GM19463 (cell line): Measurements from ENCODE around the gene LHX5.

Source experiments
- ATAC-seq: cut with Tn5 transposase; IDR thresholded peaks from one replicate; pipeline ENCODE4 v1.9.1; 2021; ENCODE audit warnings: mild to moderate bottlenecking, moderate library complexity; ENCODE audit not compliant: unreplicated experiment

Gene LHX5

GRCh38 chr12:113443030-113443539, 28.6 kb downstream of the LHX5 start:
- ATAC-seq: no peak

- ATAC-seq: no peak
These were observed 30.5 kb downstream of the LHX5 start for GRCh38 chr12:113440947-113441782.

- ATAC-seq: no peak
These were observed 31.3 kb downstream of the LHX5 start for GRCh38 chr12:113440336-113440735.

GRCh38 chr12:113439606-113440030, 32.1 kb downstream of the LHX5 start:
- no peak for ATAC-seq

- no peak for ATAC-seq
These were observed 32.4 kb downstream of the LHX5 start for GRCh38 chr12:113439301-113439597.

GRCh38 chr12:113438523-113439300, 33.0 kb downstream of the LHX5 start:
- ATAC-seq: no peak

GRCh38 chr12:113437729-113438100, 34.0 kb downstream of the LHX5 start:
- no peak for ATAC-seq

- ATAC-seq: no peak
These were observed 34.5 kb downstream of the LHX5 start for GRCh38 chr12:113436993-113437728.

GRCh38 chr12:113436586-113436985, 35.1 kb downstream of the LHX5 start:
- ATAC-seq: no peak

- no peak for ATAC-seq
These were observed 36.3 kb downstream of the LHX5 start for GRCh38 chr12:113435367-113435766.

- ATAC-seq: no peak
These were observed 38.7 kb downstream of the LHX5 start for GRCh38 chr12:113432986-113433385.

- no peak for ATAC-seq
These were observed 43.2 kb downstream of the LHX5 start for GRCh38 chr12:113428482-113428881.

- no peak for ATAC-seq
These were observed 43.8 kb downstream of the LHX5 start for GRCh38 chr12:113427882-113428281.

GRCh38 chr12:113425960-113426453, 45.7 kb downstream of the LHX5 start:
- no peak for ATAC-seq

GRCh38 chr12:113424915-113425823, 46.5 kb downstream of the LHX5 start:
- no peak for ATAC-seq

- ATAC-seq: no peak
These were observed 47.2 kb downstream of the LHX5 start for GRCh38 chr12:113424456-113424855.

GRCh38 chr12:113422886-113423669, 48.6 kb downstream of the LHX5 start:
- no peak for ATAC-seq

- ATAC-seq: peak; percentile 84
These were observed 49.4 kb downstream of the LHX5 start, which contains the start of gene SDSL for GRCh38 chr12:113422030-113422885. SDSL (plus strand) TSS chr12:113422380; CDS start chr12:113427983, 5,603 bp downstream.
